GM18502 (cell line): ENCODE results near the gene USP7.

Source experiments
- ATAC-seq: cut with Tn5 transposase; IDR thresholded peaks from one replicate; pipeline ENCODE4 v1.9.1; 2021; ENCODE audit warnings: mild to moderate bottlenecking; ENCODE audit not compliant: unreplicated experiment, poor library complexity

Gene USP7

DNA sequence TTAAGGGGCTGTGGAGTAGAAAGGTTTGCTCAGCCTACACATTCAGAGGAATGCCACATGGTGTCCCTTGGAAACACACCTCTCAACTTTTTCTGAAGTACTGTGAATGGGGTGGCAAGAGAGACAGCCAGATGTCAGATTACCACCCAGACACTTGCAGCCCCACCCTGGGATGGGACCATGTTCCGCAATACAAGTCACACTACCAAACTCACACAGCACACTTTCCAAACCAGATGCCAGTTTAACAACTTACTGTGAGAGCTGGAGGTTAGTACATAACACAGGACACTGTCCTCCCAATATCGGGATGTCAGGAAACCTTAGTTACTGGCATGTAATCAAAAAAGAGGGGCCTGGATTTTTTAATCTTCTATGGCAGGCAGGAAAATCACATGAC lies 7.9 kb downstream of the USP7 start:
- ATAC-seq: no peak

GRCh38 chr16:8953064-8953463 lies 10.6 kb downstream of the USP7 start:
- ATAC-seq: no peak

DNA sequence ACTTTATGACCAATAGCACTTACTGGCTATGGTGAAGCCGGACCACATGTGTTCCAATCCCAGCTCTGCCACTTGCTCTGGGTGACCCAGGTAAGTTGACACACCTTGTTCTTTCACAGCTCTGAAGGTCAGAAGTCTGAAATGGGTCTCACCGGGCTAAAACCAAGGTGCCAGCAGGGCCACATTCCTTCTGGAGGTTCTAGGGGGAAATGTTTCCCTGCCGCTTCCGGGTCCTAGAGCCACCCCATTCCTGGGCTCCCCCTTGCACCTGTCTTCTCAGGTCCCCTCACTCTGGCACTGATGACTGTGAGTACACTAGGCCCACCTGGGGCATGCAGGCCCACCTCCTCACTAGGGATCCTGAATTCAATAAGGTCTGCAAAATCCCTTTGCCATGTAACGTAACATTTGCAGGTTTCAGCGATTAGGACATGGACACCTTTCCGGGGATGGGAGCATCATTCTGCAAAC lies 11.4 kb downstream of the USP7 start:
- ATAC-seq: no peak

- ATAC-seq: no peak
Observed at GRCh38 chr16:8951447-8952280, 12.0 kb downstream of the USP7 start.

DNA sequence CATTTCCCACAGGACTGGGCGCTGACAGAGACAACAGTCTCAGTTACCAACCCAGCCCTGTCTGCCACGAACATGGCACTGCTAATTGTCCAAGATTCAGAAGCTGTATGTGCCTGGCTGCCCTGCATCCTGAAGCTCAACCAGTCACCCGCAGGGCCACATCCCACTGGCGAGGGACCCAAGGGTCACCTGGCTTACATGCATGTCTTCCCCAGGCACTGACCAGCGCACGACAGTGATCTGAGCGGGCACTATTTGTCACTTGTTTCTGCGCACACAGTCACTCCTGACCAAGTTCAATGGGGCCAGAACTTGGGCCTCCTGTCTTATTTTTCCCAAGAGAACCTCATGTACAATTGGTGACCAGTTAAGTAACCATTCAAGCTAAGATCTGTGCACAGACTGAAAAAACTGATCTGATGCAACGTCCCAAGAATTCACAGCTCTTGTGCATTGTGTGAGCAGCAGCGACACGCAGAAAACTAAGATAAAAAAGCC lies 13.1 kb downstream of the USP7 start:
- ATAC-seq: no peak

- ATAC-seq: no peak
Observed at GRCh38 chr16:8949536-8950418, 13.9 kb downstream of the USP7 start.

DNA sequence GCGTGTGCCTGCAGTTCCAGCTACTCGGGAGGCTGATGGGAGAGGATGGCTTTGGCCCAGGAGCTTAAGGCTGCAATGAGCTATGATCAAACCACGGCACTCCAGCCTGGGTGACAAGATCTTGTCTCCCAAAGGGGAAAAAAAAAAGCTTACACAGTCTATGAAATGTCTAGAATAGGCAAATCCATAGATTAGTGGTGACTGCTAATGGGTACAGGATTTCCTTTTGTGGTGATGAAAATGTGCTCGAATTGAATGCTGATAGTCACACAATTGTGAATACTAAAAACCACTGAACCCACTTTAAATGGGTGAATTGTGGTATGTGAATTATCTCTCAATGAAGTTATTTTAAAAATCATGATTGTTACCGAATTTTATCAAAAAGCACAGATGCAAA lies 14.9 kb downstream of the USP7 start:
- ATAC-seq: no peak

GRCh38 chr16:8948069-8948593 lies 15.6 kb downstream of the USP7 start:
- ATAC-seq: no peak

GRCh38 chr16:8946544-8946943 lies 17.2 kb downstream of the USP7 start:
- ATAC-seq: no peak

- ATAC-seq: no peak
Observed at GRCh38 chr16:8945626-8946296, 17.9 kb downstream of the USP7 start.

- peak; percentile 72 for ATAC-seq
Observed at GRCh38 chr16:8943966-8944759, 19.5 kb downstream of the USP7 start.

DNA sequence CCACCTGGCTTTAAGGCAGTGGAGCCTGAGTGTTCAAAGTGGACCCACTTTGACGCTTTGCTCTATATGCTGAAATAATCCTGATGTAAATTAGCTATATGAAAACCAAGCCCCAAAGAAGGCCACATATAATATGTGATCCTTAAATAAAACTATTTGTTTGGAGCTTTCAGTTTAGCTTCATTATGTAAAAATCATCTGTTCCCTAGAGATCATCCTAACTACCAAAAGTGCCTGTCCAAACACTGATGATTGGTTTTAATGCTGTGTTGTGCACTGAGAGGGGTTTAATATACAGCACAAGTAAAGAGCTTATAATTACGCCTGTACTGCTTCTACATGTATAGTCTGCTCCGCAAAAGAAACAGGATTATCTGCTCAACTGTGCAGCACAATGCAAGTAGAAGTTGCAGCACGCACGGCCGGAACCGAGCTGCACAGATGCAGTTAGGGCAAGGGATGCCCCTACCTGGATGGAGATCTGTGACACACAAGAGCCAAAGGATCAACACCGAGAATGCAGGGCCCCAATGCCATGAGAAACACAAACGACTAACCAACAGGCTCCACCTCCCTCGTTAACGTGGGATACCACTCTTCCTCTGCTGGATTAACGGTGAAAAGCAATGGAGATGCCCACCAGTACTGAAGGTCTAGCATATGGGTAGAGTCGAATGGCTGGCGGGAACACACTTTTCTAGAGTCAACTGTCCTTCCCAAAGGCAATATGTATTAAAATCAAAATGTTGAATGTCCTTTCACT lies 20.5 kb downstream of the USP7 start:
- ATAC-seq: no peak

DNA sequence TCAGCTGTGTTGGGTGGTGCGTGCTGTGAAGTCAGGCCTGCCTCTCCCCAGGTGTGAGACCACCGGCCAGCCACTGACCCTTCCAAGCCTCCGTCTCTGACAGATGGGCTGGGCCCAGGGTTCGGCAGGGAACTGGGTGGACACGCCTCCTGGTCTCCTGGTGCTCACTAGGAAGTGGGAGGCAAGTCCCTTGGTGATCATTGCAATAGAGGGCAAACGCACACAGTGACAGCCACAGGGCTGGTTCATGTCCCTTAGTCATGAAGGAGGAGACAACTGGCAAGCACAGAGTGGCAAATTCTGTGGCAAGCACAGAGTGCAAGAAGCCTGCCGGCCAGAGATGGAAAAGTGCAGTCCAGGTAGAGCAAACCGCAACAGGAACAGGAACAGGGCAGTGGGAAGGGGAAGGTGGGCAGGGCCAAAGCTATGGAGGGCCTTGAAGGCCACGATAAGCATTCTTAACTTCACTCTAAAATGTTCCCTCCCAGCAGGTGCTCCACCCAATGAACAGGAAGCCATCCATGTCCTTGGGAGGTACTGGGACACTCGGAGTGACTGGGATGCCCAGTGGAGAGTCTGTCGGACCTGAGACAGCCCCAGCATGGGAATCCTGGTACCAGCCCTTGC lies 21.9 kb downstream of the USP7 start:
- ATAC-seq: no peak

- no peak for ATAC-seq
Observed at GRCh38 chr16:8937803-8938202, 25.9 kb downstream of the USP7 start.

DNA sequence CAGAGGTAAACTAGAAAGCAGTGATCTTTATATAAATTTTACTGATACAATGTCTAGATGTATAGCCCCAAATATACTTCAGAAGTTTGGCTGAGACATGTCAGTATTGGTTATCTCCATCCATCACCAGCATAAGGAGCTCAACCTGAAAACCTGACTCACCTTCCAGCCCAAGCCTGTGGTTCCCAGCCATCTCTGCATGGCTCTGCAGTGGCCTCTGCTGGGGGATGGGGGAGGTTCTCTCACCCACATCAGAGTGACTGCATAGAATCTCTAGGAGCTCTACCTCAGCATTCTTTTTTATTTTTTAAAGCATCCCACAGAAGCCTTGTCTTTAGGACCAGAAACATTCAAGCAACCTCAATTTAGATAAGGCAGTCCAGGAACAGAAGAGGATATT lies 27.3 kb downstream of the USP7 start:
- ATAC-seq: peak; percentile 88

DNA sequence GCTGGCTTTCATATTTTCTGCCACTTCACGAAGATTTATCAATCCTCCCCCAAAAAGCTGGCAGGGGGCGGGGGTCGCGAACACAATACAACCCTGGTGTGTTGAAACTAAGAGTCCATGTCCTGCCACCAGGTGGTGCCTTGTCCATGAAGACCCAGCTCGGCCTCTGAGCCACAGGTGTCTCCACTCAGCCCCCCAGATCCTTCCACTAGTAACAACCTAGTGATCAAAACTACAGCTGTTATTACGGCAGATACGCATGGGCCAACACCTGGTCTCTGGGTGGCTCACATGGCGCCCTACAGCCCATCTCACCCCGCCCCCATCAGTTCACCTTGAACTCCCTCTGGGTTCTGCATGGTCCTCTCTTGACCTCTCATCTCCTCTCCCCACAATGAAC lies 27.7 kb downstream of the USP7 start:
- peak; percentile 29 for ATAC-seq

DNA sequence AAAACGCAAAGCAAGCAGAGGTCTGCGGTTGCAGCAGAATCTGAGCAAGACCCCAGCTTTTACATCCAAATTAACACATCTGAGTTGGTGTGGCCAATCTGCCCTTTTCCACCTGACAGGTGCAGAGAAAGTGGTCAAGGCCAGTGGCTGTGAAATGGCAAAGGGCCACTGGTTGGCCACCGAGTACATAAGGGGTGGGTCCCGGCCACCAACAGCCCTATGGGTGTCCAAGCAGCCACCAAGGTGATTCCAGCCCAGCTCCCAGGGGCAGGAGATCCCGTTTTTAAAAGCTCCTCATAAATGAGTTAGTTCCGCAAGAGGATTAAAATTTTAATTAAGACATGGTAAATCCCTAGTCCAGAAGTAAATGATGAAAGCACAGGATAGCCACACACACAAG lies 29.1 kb downstream of the USP7 start:
- ATAC-seq: no peak

DNA sequence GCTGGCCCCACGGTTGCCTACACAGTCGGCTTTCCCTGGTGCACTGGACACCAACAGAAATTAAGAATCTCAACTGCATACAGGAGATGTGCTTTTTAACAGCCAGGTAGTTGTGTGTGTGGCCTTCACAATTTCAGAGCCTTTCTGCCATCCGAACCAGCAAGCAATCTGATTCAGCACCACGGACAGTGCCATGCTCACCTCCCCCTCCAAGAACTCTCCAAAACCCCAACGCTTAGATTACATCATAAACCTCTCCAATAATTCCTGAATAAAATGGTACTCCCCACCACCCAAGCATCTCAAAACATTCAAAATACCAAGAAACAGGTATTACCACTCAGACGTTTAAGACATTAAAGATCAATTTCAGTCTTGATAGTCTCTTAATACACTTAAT lies 31.8 kb downstream of the USP7 start:
- no peak for ATAC-seq
